ENCODE measurements around the gene MAP4K4. TPM values are rescaled to one million over a fixed set of nuclear protein-coding genes. Genes with fewer than 3 reads are reported as not detected.

MAP4K4 gene
- polyA plus RNA-seq, 1 experiment, result 53.5 TPM

GRCh38 chr2:101821828-101822458, 124.4 kb downstream of the MAP4K4 start:
- ChIA-PET CTCF (interaction anchor here (0.7 to 2.1 kb wide), 7 partner anchors 9 to 376 kb away, joined by 3 to 10 read pairs (median 3); no protein-coding TSS in a partner anchor), POLR2A (interaction anchor here (0.6 kb wide), 1 partner anchor 564 kb away, joined by 18 read pairs; no protein-coding TSS in a partner anchor)
- Histone ChIP-seq H3K27me3 (ENCODE audit: control insufficient read depth, insufficient read depth, low read length) (no peaks in the 10 kb centered on the region), H3K36me3 (ENCODE audit: control insufficient read depth, insufficient read depth, low read length) (peaks cover 2% of the 10 kb centered on the region; the same call in 1 of the 2 replicates), H3K4me3 (ENCODE audit: low read depth, low read length) (no peak overlapping the region)
- no peak for DNase-seq (ENCODE audit: low read depth)
- no peak for TF ChIP-seq CTCF (IDR thresholded peaks at IDR 0.05; ENCODE audit: insufficient read depth, low read depth, low read length)

DNA sequence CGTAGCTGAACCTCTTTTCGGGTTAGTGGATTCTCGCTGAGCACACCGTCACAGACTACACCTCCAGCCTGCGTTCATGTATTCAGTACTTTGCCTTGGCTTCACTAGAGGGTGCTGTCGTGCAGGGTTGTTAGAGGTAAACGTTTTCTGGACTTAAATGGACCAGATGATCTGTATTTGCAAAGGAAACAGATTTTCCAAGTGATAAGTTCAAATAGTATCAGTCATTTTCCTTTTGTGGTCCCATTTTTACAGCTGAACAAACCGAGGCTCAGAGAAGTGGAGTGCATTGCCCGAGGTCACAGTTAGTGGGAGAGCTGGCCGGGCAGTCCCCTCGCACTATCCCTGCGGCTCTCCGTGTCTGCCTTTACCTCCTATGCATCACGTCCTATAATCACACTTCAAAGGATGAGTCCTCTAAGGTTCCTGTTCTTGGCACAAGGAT, 125.9 kb downstream of the MAP4K4 start:
- H3K4me3 ChIP-seq (ENCODE audit: low read depth, low read length), result no peak overlapping the region
- TF ChIP-seq CTCF (IDR thresholded peaks at IDR 0.05; ENCODE audit: insufficient read depth, low read depth, low read length), result peak; percentile 66
- no peaks in the 10 kb centered on the region for H3K27me3 ChIP-seq (ENCODE audit: control insufficient read depth, insufficient read depth, low read length)
- CTCF ChIA-PET, result interaction anchor here (0.6 to 2.1 kb wide), 5 partner anchors 9 to 78 kb away, joined by 3 to 4 read pairs (median 3); no protein-coding TSS in a partner anchor
- peaks cover 2% of the 10 kb centered on the region; the same call in 1 of the 2 replicates for H3K36me3 ChIP-seq (ENCODE audit: control insufficient read depth, insufficient read depth, low read length)
- DNase-seq (ENCODE audit: low read depth), result no peak
- POLR2A ChIA-PET, result no interaction called here

GRCh38 chr2:101823859-101824258, 126.4 kb downstream of the MAP4K4 start:
- no peak for TF ChIP-seq CTCF (IDR thresholded peaks at IDR 0.05; ENCODE audit: insufficient read depth, low read depth, low read length)
- ChIA-PET POLR2A (interaction anchor here (0.8 kb wide), 1 partner anchor 59 kb away, joined by 6 read pairs; no protein-coding TSS in a partner anchor), CTCF (interaction anchor here (0.6 to 1.5 kb wide), 3 partner anchors 13 to 79 kb away, joined by 3 to 4 read pairs (median 3); no protein-coding TSS in a partner anchor)
- Histone ChIP-seq H3K27me3 (ENCODE audit: control insufficient read depth, insufficient read depth, low read length) (no peaks in the 10 kb centered on the region), H3K36me3 (ENCODE audit: control insufficient read depth, insufficient read depth, low read length) (peaks cover 2% of the 10 kb centered on the region; the same call in 1 of the 2 replicates), H3K4me3 (ENCODE audit: low read depth, low read length) (no peak overlapping the region)
- no peak for DNase-seq (ENCODE audit: low read depth)

GRCh38 chr2:101826716-101827115, 129.2 kb downstream of the MAP4K4 start:
- CTCF ChIA-PET, result interaction anchor here (1.2 to 5.8 kb wide), 4 partner anchors 58 to 409 kb away, joined by 3 to 45 read pairs (median 7); no protein-coding TSS in a partner anchor
- POLR2A ChIA-PET, result no interaction called here
- TF ChIP-seq CTCF (IDR thresholded peaks at IDR 0.05; ENCODE audit: insufficient read depth, low read depth, low read length), result no peak

DNA sequence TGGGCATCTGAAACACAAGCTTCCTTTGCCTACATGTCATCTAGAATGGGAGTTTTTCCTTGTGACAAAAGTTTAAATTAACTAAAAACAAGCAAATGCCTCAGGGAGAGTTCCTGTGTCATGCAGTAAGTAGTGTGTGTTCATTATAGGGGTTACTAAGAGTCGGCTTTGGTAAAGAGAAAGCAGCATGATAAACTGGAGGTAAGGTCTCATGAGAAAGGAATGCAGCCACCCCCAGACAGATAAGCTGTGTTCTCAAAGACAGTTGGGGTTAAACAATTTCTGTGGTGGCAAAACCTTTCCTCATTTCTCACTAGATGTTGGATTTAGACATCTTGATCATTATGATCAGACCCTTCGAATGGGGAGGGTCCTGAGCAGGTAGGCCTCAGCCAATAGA, 129.7 kb downstream of the MAP4K4 start:
- POLR2A ChIA-PET, result no interaction called here
- TF ChIP-seq CTCF (IDR thresholded peaks at IDR 0.05; ENCODE audit: insufficient read depth, low read depth, low read length), result no peak
- peaks cover 10% of the 10 kb centered on the region for H3K36me3 ChIP-seq (ENCODE audit: control insufficient read depth, insufficient read depth, low read length)
- CTCF ChIA-PET, result interaction anchor here (0.9 to 5.8 kb wide), 8 partner anchors 11 to 485 kb away, joined by 3 to 45 read pairs (median 4); no protein-coding TSS in a partner anchor
- H3K4me3 ChIP-seq (ENCODE audit: low read depth, low read length), result no peak overlapping the region
- DNase-seq (ENCODE audit: low read depth), result no peak
- no peaks in the 10 kb centered on the region for H3K27me3 ChIP-seq (ENCODE audit: control insufficient read depth, insufficient read depth, low read length)

More at GRCh38 chr2:101826716-101827115, 129.2 kb downstream of the MAP4K4 start:
- DNase-seq (ENCODE audit: low read depth), result no peak
- no peaks in the 10 kb centered on the region for H3K27me3 ChIP-seq (ENCODE audit: control insufficient read depth, insufficient read depth, low read length)
- H3K36me3 ChIP-seq (ENCODE audit: control insufficient read depth, insufficient read depth, low read length), result peaks cover 8% of the 10 kb centered on the region
- no peak overlapping the region for H3K4me3 ChIP-seq (ENCODE audit: low read depth, low read length)

Data from BJ (cell line).